HG03439 (cell line): ENCODE measurements around the gene SHLD1.

Experiments used
- ATAC-seq: cut with Tn5 transposase; IDR thresholded peaks from one replicate; pipeline ENCODE4 v1.9.1; 2021; ENCODE audit warnings: mild to moderate bottlenecking, moderate library complexity; ENCODE audit not compliant: unreplicated experiment

The SHLD1 gene

GRCh38 chr20:5845681-5846615 lies 95.7 kb downstream of the SHLD1 start:
- no peak for ATAC-seq

GRCh38 chr20:5848711-5849505 lies 98.7 kb downstream of the SHLD1 start:
- no peak for ATAC-seq

- ATAC-seq, result no peak
These were observed 105.7 kb downstream of the SHLD1 start for GRCh38 chr20:5855939-5856338.

- no peak for ATAC-seq
These were observed 109.4 kb downstream of the SHLD1 start for GRCh38 chr20:5859608-5860007.

GRCh38 chr20:5862703-5863039 lies 112.5 kb downstream of the SHLD1 start:
- ATAC-seq, result no peak

GRCh38 chr20:5863040-5863833 lies 113.0 kb downstream of the SHLD1 start:
- ATAC-seq, result no peak

GRCh38 chr20:5864428-5864827 lies 114.2 kb downstream of the SHLD1 start:
- no peak for ATAC-seq

GRCh38 chr20:5864873-5865587 lies 114.8 kb downstream of the SHLD1 start:
- ATAC-seq, result no peak

- no peak for ATAC-seq
These were observed 115.4 kb downstream of the SHLD1 start for GRCh38 chr20:5865604-5866003.

- ATAC-seq, result no peak
These were observed 120.4 kb downstream of the SHLD1 start for GRCh38 chr20:5870568-5870981.

GRCh38 chr20:5871459-5872410 lies 121.5 kb downstream of the SHLD1 start:
- ATAC-seq, result no peak

- ATAC-seq, result no peak
These were observed 126.9 kb downstream of the SHLD1 start for GRCh38 chr20:5877128-5877527.

- no peak for ATAC-seq
These were observed 130.1 kb downstream of the SHLD1 start for GRCh38 chr20:5880326-5880725.

GRCh38 chr20:5881703-5882102 lies 131.5 kb downstream of the SHLD1 start:
- no peak for ATAC-seq

- ATAC-seq, result no peak
These were observed 132.0 kb downstream of the SHLD1 start for GRCh38 chr20:5882166-5882565.

- no peak for ATAC-seq
These were observed 134.5 kb downstream of the SHLD1 start for GRCh38 chr20:5884465-5885335.

- no peak for ATAC-seq
These were observed 135.7 kb downstream of the SHLD1 start for GRCh38 chr20:5885866-5886265.

GRCh38 chr20:5886788-5887187 lies 136.6 kb downstream of the SHLD1 start:
- no peak for ATAC-seq
